Body of pancreas (tissue), 4 donors: ENCODE measurements around the gene ZNF738.
"Not testable (repeated sequence)": the region's sequence is repeated elsewhere in the genome, so short reads cannot be mapped to it uniquely, and the experiment has no call there.

Experiments
- CTCF ChIP-seq, 7 experiments: fragments of 450-650 bp in 4 of 7; fragments of 200-600 bp in 3 of 7; sonication (generic) in 3 of 7; IDR thresholded peaks; one replicate each; pipeline ENCODE4 v1.5.1; 2016 to 2019; ENCODE audit warnings: antibody characterized with exemption in 7 of 7
- POLR2A ChIP-seq, 3 donors: fragments of 450-650 bp; IDR thresholded peaks; one replicate each; pipeline ENCODE4 v1.6.1; 2016; ENCODE audit warnings: antibody characterized with exemption in 3 of 3, mild to moderate bottlenecking in 2 of 3

GRCh38 chr19:21312807-21313206 is 46.0 kb upstream of the ZNF738 start:
- TF ChIP-seq CTCF, POLR2A (IDR thresholded peaks at IDR 0.05): not testable (repeated sequence)
